NT2/D1 (cell line): ENCODE data around the gene MYO1E.

Experiments used
- DNase-seq: peaks from one replicate; pipeline ENCODE4 v3.0.0-alpha.2; 2011; ENCODE audit warnings: low read depth, low spot score
- H3K27me3 ChIP-seq: 2 replicates; pipeline ENCODE4 v1.6.0; 2011; ENCODE audit warnings: mild to moderate bottlenecking; ENCODE audit not compliant: insufficient read length, insufficient read depth
- H3K36me3 ChIP-seq: 2 replicates; pipeline ENCODE4 v1.6.1; 2011; ENCODE audit warnings: mild to moderate bottlenecking, low read length, mixed read lengths; ENCODE audit not compliant: insufficient read depth, insufficient read length
- H3K4me1 ChIP-seq: 2 replicates; pipeline ENCODE4 v1.5.1; 2011; ENCODE audit not compliant: insufficient read depth, insufficient read length
- H3K4me3 ChIP-seq: 2 replicates; pipeline ENCODE4 v1.5.1; 2011; ENCODE audit warnings: low read depth; ENCODE audit not compliant: insufficient read length
- H3K9ac ChIP-seq: 2 replicates; pipeline ENCODE4 v1.6.0; 2011; ENCODE audit warnings: low read depth; ENCODE audit not compliant: insufficient read length
- H3K9me3 ChIP-seq: 2 replicates; pipeline ENCODE4 v1.5.1; 2011; ENCODE audit warnings: mild to moderate bottlenecking, low read length; ENCODE audit not compliant: insufficient read depth
- SUZ12 ChIP-seq: IDR thresholded peaks from 2 replicates; pipeline ENCODE4 v1.6.1; 2011; ENCODE audit not compliant: insufficient read length, insufficient read depth; ENCODE audit errors: extremely low read depth
- YY1 ChIP-seq: IDR thresholded peaks from 2 replicates; pipeline ENCODE4 v1.6.1; 2011; ENCODE audit not compliant: insufficient read length, insufficient read depth
- ZNF274 ChIP-seq: IDR thresholded peaks from 2 replicates; pipeline ENCODE4 v1.6.1; 2011; ENCODE audit warnings: mild to moderate bottlenecking, low read depth, low read length

The MYO1E gene

GRCh38 chr15:59268168-59268851 lies 104.4 kb downstream of the MYO1E start:
- no peak for TF ChIP-seq ZNF274
- Histone ChIP-seq H3K27me3 (no peaks in the 10 kb centered on the region), H3K4me3 (no peak overlapping the region), H3K36me3 (peaks cover 5% of the 10 kb centered on the region), H3K9ac (no peak overlapping the region), H3K9me3 (no peaks in the 10 kb centered on the region), H3K4me1 (no peaks in the 10 kb centered on the region)
- DNase-seq = no peak

GRCh38 chr15:59266028-59266427 lies 106.6 kb downstream of the MYO1E start:
- H3K9ac ChIP-seq = no peak overlapping the region
- no peaks in the 10 kb centered on the region for H3K27me3 ChIP-seq
- no peak for DNase-seq
- H3K9me3 ChIP-seq = no peaks in the 10 kb centered on the region
- H3K4me3 ChIP-seq = no peak overlapping the region
- H3K4me1 ChIP-seq = no peaks in the 10 kb centered on the region
- peaks cover 5% of the 10 kb centered on the region for H3K36me3 ChIP-seq
- no peak for TF ChIP-seq ZNF274

- Histone ChIP-seq H3K36me3 (peaks cover 4% of the 10 kb centered on the region), H3K9me3 (no peaks in the 10 kb centered on the region), H3K4me1 (no peaks in the 10 kb centered on the region), H3K4me3 (no peak overlapping the region), H3K9ac (no peak overlapping the region), H3K27me3 (no peaks in the 10 kb centered on the region)
- no peak for DNase-seq
- TF ChIP-seq YY1 = no peak
- TF ChIP-seq ZNF274 = no peak
- no peak for TF ChIP-seq SUZ12
Measured at GRCh38 chr15:59262316-59262715, 110.4 kb downstream of the MYO1E start.

GRCh38 chr15:59260090-59260489 lies 112.6 kb downstream of the MYO1E start:
- Histone ChIP-seq H3K9me3 (no peaks in the 10 kb centered on the region), H3K4me3 (no peak overlapping the region), H3K4me1 (no peaks in the 10 kb centered on the region), H3K27me3 (no peaks in the 10 kb centered on the region), H3K9ac (no peak overlapping the region), H3K36me3 (peaks cover 5% of the 10 kb centered on the region)
- TF ChIP-seq YY1 (no peak), ZNF274 (no peak), SUZ12 (no peak)
- no peak for DNase-seq

- no peaks in the 10 kb centered on the region for H3K9me3 ChIP-seq
- H3K4me1 ChIP-seq = no peaks in the 10 kb centered on the region
- no peak for TF ChIP-seq SUZ12
- no peak for TF ChIP-seq ZNF274
- no peak for DNase-seq
- H3K36me3 ChIP-seq = peaks cover 5% of the 10 kb centered on the region
- H3K27me3 ChIP-seq = no peaks in the 10 kb centered on the region
- H3K9ac ChIP-seq = no peak overlapping the region
- no peak overlapping the region for H3K4me3 ChIP-seq
Measured at GRCh38 chr15:59259137-59259943, 113.3 kb downstream of the MYO1E start.

GRCh38 chr15:59258317-59258716 lies 114.4 kb downstream of the MYO1E start:
- TF ChIP-seq SUZ12 (no peak), ZNF274 (no peak), YY1 (no peak)
- H3K9ac ChIP-seq = no peak overlapping the region
- H3K36me3 ChIP-seq = peaks cover 5% of the 10 kb centered on the region
- no peak for DNase-seq
- no peak overlapping the region for H3K4me3 ChIP-seq
- no peaks in the 10 kb centered on the region for H3K4me1 ChIP-seq
- no peaks in the 10 kb centered on the region for H3K9me3 ChIP-seq
- H3K27me3 ChIP-seq = no peaks in the 10 kb centered on the region

- H3K9me3 ChIP-seq = no peaks in the 10 kb centered on the region
- H3K9ac ChIP-seq = no peak overlapping the region
- peaks cover 5% of the 10 kb centered on the region for H3K36me3 ChIP-seq
- H3K4me1 ChIP-seq = no peaks in the 10 kb centered on the region
- no peak for DNase-seq
- no peak overlapping the region for H3K4me3 ChIP-seq
- H3K27me3 ChIP-seq = no peaks in the 10 kb centered on the region
- TF ChIP-seq ZNF274 (no peak), YY1 (no peak), SUZ12 (no peak)
Measured at GRCh38 chr15:59257140-59257539, 115.5 kb downstream of the MYO1E start.
